HCT116 (cell line): Measurements from ENCODE around the gene ANXA2. TPM values are rescaled to one million over a fixed set of nuclear protein-coding genes. Genes with fewer than 3 reads are reported as not detected.
A peak's percentile ranks its signal among the peaks of the same experiment; 100 is the strongest.

Source experiments
- ATAC-seq: fragments of 200-7000 bp; cut with Tn5 transposase; 2 replicates; pipeline ENCODE4 v1.9.1; 2020; ENCODE audit warnings: mild to moderate bottlenecking, moderate library complexity
- BruUV-seq: library from RNA; stranded (reverse); fragments of 400-500 nt; replicated peaks from 2 replicates; lab custom pipeline; 2021; lab: Mats Ljungman, UMichigan
- CTCF ChIA-PET: fragments of 300-600 bp; sonication (Branson Sonifier 250); formaldehyde crosslinking; loops from one replicate; lab custom pipeline; 2021; ENCODE audit warnings: antibody characterized with exemption; lab: Charles Lee
- POLR2A ChIA-PET: fragments of 300-600, 350-600 bp; sonication (Branson Sonifier 250); formaldehyde crosslinking; loops from one replicate; lab custom pipeline; 2021; ENCODE audit warnings: antibody characterized with exemption; lab: Charles Lee
- RAD21 ChIA-PET, 2 experiments: fragments of 300-600 bp; sonication (Branson Sonifier 250); formaldehyde crosslinking; loops; one replicate each; lab custom pipeline; 2023; ENCODE audit warnings: low total read pairs in 2 of 2; ENCODE audit not compliant: uncharacterized antibody in 2 of 2, unreplicated experiment in 2 of 2, low non-redundant PET in 1 of 2; lab: Charles Lee
- DNase-seq: peaks from one replicate; pipeline ENCODE4 v3.0.0-alpha.2; 2010; ENCODE audit warnings: low read depth, low spot score
- H2AFZ ChIP-seq: fragments of 200-600 bp; shearing (Covaris generic), sonication (generic); 2 replicates; pipeline ENCODE4 v1.6.1; 2017; ENCODE audit warnings: low read depth, mixed run types, mixed read lengths, antibody characterized with exemption, low read length; ENCODE audit not compliant: poor library complexity, severe bottlenecking
- H3K27ac ChIP-seq: 2 replicates; pipeline ENCODE4 v1.5.1; 2012; ENCODE audit warnings: low read depth, low read length
- H3K27me3 ChIP-seq: fragments of 200-600 bp; sonication (generic); 2 replicates; pipeline ENCODE4 v1.6.1; 2016; ENCODE audit warnings: mixed run types, low read length, mixed read lengths; ENCODE audit not compliant: insufficient read depth
- H3K36me3 ChIP-seq, 2 experiments: fragments of 200-500 bp in 1 of 2; fragments of 200-600 bp in 1 of 2; sonication (Bioruptor generic) in 1 of 2; sonication (generic) in 1 of 2; 2 replicates each; pipeline versions ENCODE4 v1.5.1 to v1.6.1; 2014 to 2016; ENCODE audit warnings: low read length in 2 of 2, inconsistent platforms in 1 of 2, mixed read lengths in 1 of 2, mixed run types in 1 of 2; ENCODE audit not compliant: insufficient read depth in 2 of 2, control insufficient read depth in 1 of 2
- H3K4me1 ChIP-seq, 2 experiments: fragments of 200-600 bp in 1 of 2; sonication (generic) in 1 of 2; 2 replicates each; pipeline versions ENCODE4 v1.5.1 to v1.6.1; 2012 to 2017; ENCODE audit warnings: low read length in 2 of 2, inconsistent platforms in 1 of 2, mild to moderate bottlenecking in 1 of 2, mixed read lengths in 1 of 2, mixed run types in 1 of 2, moderate library complexity in 1 of 2; ENCODE audit not compliant: insufficient read depth in 2 of 2, control insufficient read depth in 1 of 2
- H3K4me2 ChIP-seq: fragments of 200-600 bp; sonication (generic); 2 replicates; pipeline ENCODE4 v1.6.1; 2017; ENCODE audit warnings: mixed run types, low read length, mixed read lengths
- H3K4me3 ChIP-seq, 2 experiments: fragments of 200-600 bp in 1 of 2; sonication (generic) in 1 of 2; replicated peaks in 1 of 2; 2 replicates each; pipeline ENCODE4 v1.5.1; 2011 to 2016; ENCODE audit warnings: low read length in 2 of 2, control low read depth in 1 of 2, low read depth in 1 of 2, mild to moderate bottlenecking in 1 of 2, mixed read lengths in 1 of 2, mixed run types in 1 of 2
- H3K79me2 ChIP-seq: fragments of 200-600 bp; sonication (generic); 2 replicates; pipeline ENCODE4 v1.6.1; 2017; ENCODE audit warnings: mild to moderate bottlenecking, mixed run types, low read length, moderate library complexity, mixed read lengths; ENCODE audit not compliant: insufficient read depth
- H3K9ac ChIP-seq: fragments of 200-600 bp; sonication (generic); 2 replicates; pipeline ENCODE4 v1.6.1; 2016; ENCODE audit warnings: low read length, mixed read lengths
- H3K9me2 ChIP-seq: fragments of 200-600 bp; sonication (generic), shearing (Covaris generic); 2 replicates; pipeline ENCODE4 v1.6.1; 2017; ENCODE audit warnings: mixed run types, mild to moderate bottlenecking, moderate library complexity; ENCODE audit not compliant: insufficient read depth
- H3K9me3 ChIP-seq, 2 experiments: fragments of 200-500 bp in 1 of 2; fragments of 200-600 bp in 1 of 2; sonication (Bioruptor generic) in 1 of 2; sonication (generic) in 1 of 2; 2 replicates each; pipeline ENCODE4 v1.6.1; 2014 to 2017; ENCODE audit warnings: low read length in 2 of 2, mixed read lengths in 2 of 2, inconsistent platforms in 1 of 2, low read depth in 1 of 2, mild to moderate bottlenecking in 1 of 2, mixed run types in 1 of 2, moderate library complexity in 1 of 2; ENCODE audit not compliant: control insufficient read depth in 1 of 2, insufficient read depth in 1 of 2
- H4K20me1 ChIP-seq: fragments of 200-600 bp; sonication (generic), shearing (Covaris generic); 2 replicates; pipeline ENCODE4 v1.6.1; 2017; ENCODE audit warnings: mixed run types, mild to moderate bottlenecking, moderate library complexity; ENCODE audit not compliant: insufficient read depth
- ELF1 ChIP-seq: IDR thresholded peaks from 2 replicates; pipeline ENCODE4 v1.6.1; 2012; ENCODE audit warnings: low read depth, borderline replicate concordance
- EZH2 ChIP-seq: fragments of 200-600 bp; sonication (generic); IDR thresholded peaks from 2 replicates; pipeline ENCODE4 v1.6.1; 2017; ENCODE audit warnings: antibody characterized with exemption, mixed run types
- EZH2phosphoT487 ChIP-seq: fragments of 200-600 bp; IDR thresholded peaks from 2 replicates; pipeline ENCODE4 v1.6.1; 2018; ENCODE audit warnings: antibody characterized with exemption, borderline replicate concordance
- FOSL1 ChIP-seq: IDR thresholded peaks from 2 replicates; pipeline ENCODE4 v1.6.1; 2012; ENCODE audit warnings: low read depth
- JUND ChIP-seq: IDR thresholded peaks from 2 replicates; pipeline ENCODE4 v1.6.1; 2012
- POLR2A ChIP-seq: IDR thresholded peaks from 2 replicates; pipeline ENCODE4 v1.7.0; 2011; ENCODE audit warnings: borderline replicate concordance; ENCODE audit not compliant: insufficient read depth, insufficient read length; ENCODE audit errors: extremely low read depth
- POLR2AphosphoS5 ChIP-seq: IDR thresholded peaks from 2 replicates; pipeline ENCODE4 v1.6.1; 2011; ENCODE audit warnings: mild to moderate bottlenecking, low read depth, low read length, moderate library complexity
- RAD21 ChIP-seq: IDR thresholded peaks from 2 replicates; pipeline ENCODE4 v1.6.1; 2012; ENCODE audit warnings: low read depth, mild to moderate bottlenecking
- SRF ChIP-seq: IDR thresholded peaks from 2 replicates; pipeline ENCODE4 v1.6.1; 2012; ENCODE audit warnings: low read depth
- ZFX ChIP-seq: fragments of 450-650 bp; IDR thresholded peaks from 2 replicates; pipeline ENCODE4 v1.6.1; 2017
- intact Hi-C: fragments of 100-400 bp; cut with micrococcal nuclease; formaldehyde crosslinking; loops from 2 replicates; pipeline ENCODE4 v1.10.0; 2022
- total RNA-seq: library from RNA; stranded (reverse); gene quantifications from one replicate; pipeline ENCODE4 v1.2.1, GENCODE V29; 2021; ENCODE audit not compliant: unreplicated experiment
- TF ChIP-seq, protein P1 (sequence below): IDR thresholded peaks from 2 replicates; pipeline ENCODE4 v1.6.1; 2012
- TF ChIP-seq, protein P2 (sequence below), 3 experiments: fragments of 200-600 bp in 1 of 3; sonication (generic) in 1 of 3; IDR thresholded peaks in 2 of 3; conservative IDR thresholded peaks in 1 of 3; 2 replicates each; pipeline ENCODE4 v1.5.1; 2012 to 2017; ENCODE audit warnings: low read depth in 2 of 3, low read length in 2 of 3, antibody characterized with exemption in 1 of 3, borderline replicate concordance in 1 of 3, control low read depth in 1 of 3, mild to moderate bottlenecking in 1 of 3, mixed read lengths in 1 of 3, mixed run types in 1 of 3, moderate library complexity in 1 of 3; ENCODE audit not compliant: insufficient read depth in 1 of 3

ANXA2 gene
- total RNA-seq, 1 experiment from 2014 or later = 1,298 TPM

DNA sequence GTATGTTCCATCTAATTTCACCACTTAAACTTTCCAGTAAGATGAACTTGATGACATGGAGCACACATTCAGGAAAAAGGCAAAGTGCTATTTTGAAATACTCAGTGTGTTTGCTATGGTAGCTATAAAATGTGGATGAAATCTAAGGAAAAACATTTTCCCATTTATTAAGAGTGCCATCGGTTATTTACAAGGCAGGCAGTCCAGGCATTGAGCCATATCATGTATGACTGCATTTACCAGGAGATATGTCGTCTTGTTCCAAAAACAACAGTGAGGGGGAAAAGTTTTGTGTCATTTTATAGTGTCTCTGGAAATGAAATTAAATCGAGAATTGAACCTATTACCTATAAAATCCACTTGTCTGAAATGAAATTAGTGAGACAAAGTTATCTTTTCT, 13.7 kb downstream of the ANXA2 start:
- DNase-seq = no peak
- no TSS peak for BruUV-seq
- intact Hi-C loops = no loop called here

DNA sequence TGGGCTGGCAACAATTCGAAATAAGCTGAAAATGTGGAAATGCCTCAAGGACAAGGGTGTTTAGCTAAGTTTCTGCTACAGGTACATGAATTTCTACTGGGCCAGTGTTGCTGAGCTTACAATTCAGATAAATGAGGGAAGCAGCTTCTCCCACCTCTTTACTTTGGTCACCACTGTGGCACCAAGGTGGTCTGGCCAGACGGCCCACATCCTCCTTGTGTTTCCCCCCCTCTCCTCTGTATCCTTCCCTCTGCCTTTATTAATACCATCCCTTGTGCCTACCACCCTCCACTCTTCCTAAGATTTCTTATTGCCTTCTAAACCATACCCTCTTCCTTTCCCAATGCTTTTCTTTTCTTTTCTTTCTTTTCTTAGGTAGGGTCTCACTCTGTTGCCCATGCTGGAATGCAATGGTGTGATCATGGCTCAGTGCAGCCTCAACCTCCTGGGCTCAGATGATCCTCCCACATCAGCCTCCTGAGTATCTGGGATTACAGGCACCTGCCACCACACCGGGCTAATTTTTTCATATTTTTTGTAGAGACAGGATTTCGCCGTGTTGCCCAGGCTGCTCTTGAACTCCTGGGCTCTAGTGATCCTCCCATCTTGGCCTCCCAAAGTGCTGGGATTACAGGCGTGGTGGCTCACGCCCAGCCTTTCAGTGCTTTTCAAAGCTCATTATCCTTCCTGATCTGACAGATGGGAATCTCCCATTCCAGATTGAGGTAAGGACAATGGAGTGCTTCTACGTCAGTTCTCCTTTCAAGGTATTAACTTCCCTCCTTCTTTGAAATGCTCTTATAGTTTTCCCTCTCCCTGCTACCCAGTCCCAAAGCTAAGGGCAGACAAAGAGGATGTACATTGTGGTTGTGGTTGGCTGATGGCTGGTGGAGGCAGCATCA, 14.8 kb downstream of the ANXA2 start:
- no peaks in the 10 kb centered on the region for H3K9me2 ChIP-seq
- no peak overlapping the region for H2AFZ ChIP-seq
- ChIA-PET RAD21 (no interaction called here), POLR2A (interaction anchor here (1.4 to 3.3 kb wide), 4 partner anchors 8 to 11 kb away, joined by 3 to 13 read pairs (median 5); no protein-coding TSS in a partner anchor), CTCF (no interaction called here)
- H3K9me3 ChIP-seq = no peaks in the 10 kb centered on the region
- ATAC-seq (no peak), DNase-seq (no peak)
- no peaks in the 10 kb centered on the region for H3K27me3 ChIP-seq
- 0 out of 2 replicates have a peak overlapping the region, but pooled peaks have one; percentile 8 for H3K27ac ChIP-seq
- H3K9ac ChIP-seq = peak overlapping the region; percentile 5
- H3K36me3 ChIP-seq = peaks cover 24 to 54% of the 10 kb centered on the region in 2 experiments
- H3K4me1 ChIP-seq = peaks cover 65 to 95% of the 10 kb centered on the region in 2 experiments
- intact Hi-C loops = no loop called here
- peaks cover 99% of the 10 kb centered on the region for H3K79me2 ChIP-seq
- peaks cover 25% of the 10 kb centered on the region; the same call in 1 of the 2 replicates for H4K20me1 ChIP-seq
- H3K4me2 ChIP-seq = peak overlapping the region; percentile 21; the same call in 1 of the 2 replicates
- BruUV-seq = TSS peak; percentile 1
- no peak overlapping the region for H3K4me3 ChIP-seq
- TF ChIP-seq FOSL1 = no peak
- TF ChIP-seq RAD21 = no peak
- no peak for TF ChIP-seq SRF
- no peak for TF ChIP-seq JUND
- TF ChIP-seq, protein P1, sequence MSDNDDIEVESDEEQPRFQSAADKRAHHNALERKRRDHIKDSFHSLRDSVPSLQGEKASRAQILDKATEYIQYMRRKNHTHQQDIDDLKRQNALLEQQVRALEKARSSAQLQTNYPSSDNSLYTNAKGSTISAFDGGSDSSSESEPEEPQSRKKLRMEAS = no peak
- no peak for TF ChIP-seq ELF1
- no peak for TF ChIP-seq EZH2
- no peak for TF ChIP-seq ZFX
- TF ChIP-seq, protein P2, sequence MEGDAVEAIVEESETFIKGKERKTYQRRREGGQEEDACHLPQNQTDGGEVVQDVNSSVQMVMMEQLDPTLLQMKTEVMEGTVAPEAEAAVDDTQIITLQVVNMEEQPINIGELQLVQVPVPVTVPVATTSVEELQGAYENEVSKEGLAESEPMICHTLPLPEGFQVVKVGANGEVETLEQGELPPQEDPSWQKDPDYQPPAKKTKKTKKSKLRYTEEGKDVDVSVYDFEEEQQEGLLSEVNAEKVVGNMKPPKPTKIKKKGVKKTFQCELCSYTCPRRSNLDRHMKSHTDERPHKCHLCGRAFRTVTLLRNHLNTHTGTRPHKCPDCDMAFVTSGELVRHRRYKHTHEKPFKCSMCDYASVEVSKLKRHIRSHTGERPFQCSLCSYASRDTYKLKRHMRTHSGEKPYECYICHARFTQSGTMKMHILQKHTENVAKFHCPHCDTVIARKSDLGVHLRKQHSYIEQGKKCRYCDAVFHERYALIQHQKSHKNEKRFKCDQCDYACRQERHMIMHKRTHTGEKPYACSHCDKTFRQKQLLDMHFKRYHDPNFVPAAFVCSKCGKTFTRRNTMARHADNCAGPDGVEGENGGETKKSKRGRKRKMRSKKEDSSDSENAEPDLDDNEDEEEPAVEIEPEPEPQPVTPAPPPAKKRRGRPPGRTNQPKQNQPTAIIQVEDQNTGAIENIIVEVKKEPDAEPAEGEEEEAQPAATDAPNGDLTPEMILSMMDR (IDR thresholded peaks at IDR 0.05 in 2 of 3, conservative IDR thresholded peaks at IDR 0.05 in 1 of 3; ENCODE audit: borderline replicate concordance in 1 of 3, insufficient read depth in 1 of 3, low read depth in 2 of 3, low read length in 2 of 3) = no peak
- TF ChIP-seq EZH2phosphoT487 = no peak
- no peak for TF ChIP-seq POLR2A
- TF ChIP-seq, all 23 proteins: peak for 0

More for the DNA sequence above, 13.7 kb downstream of the ANXA2 start:
- no peak for ATAC-seq
- H3K9me2 ChIP-seq = no peaks in the 10 kb centered on the region
- ChIA-PET RAD21 (no interaction called here), POLR2A (interaction anchor here (1.4 to 3.3 kb wide), 2 partner anchors 9 to 10 kb away, joined by 5 to 13 read pairs; no protein-coding TSS in a partner anchor), CTCF (no interaction called here)
- H3K79me2 ChIP-seq = peaks cover 99% of the 10 kb centered on the region
- H3K9me3 ChIP-seq = no peaks in the 10 kb centered on the region
- H3K27me3 ChIP-seq = no peaks in the 10 kb centered on the region
- H3K4me2 ChIP-seq = peak overlapping the region; percentile 10; the same call in 1 of the 2 replicates
- no peak overlapping the region for H3K4me3 ChIP-seq
- H2AFZ ChIP-seq = no peak overlapping the region
- TF ChIP-seq POLR2AphosphoS5 (no peak), SRF (no peak)
- peaks cover 27% of the 10 kb centered on the region; the same call in 1 of the 2 replicates for H4K20me1 ChIP-seq
- peak overlapping the region; percentile 0; the same call in 1 of the 2 replicates for H3K9ac ChIP-seq
- H3K36me3 ChIP-seq = peaks cover 20 to 57% of the 10 kb centered on the region in 2 experiments; a peak in 3 of 4 replicates
- no peak overlapping the region for H3K27ac ChIP-seq
- H3K4me1 ChIP-seq = peaks cover 61 to 94% of the 10 kb centered on the region in 2 experiments
